Stimulated activated CD4-positive, alpha-beta T cell treated with anti-CD3 and anti-CD28 coated beads, Interleukin-4, amount 100 ng/mL, for 48 hours (primary cell): ENCODE results near the gene UTS2.

Source experiments
- DNase-seq, 2 donors: peaks; one replicate each; pipeline ENCODE4 v3.0.0-alpha.2; 2020; ENCODE audit warnings: low read depth in 2 of 2

Gene UTS2

GRCh38 chr1:7852804-7853683 lies at the start of gene UTS2:
Gene UTS2 (minus strand): TSS chr1:7853065. CDS start chr1:7853003, 62 bp downstream.
- DNase-seq: no peak

- DNase-seq: no peak
Observed at GRCh38 chr1:7899741-7900140, 46.9 kb upstream of the UTS2 start.

- no peak for DNase-seq
Observed at GRCh38 chr1:7898962-7899361, 46.1 kb upstream of the UTS2 start.

- no peak for DNase-seq
Observed at GRCh38 chr1:7896994-7897393, 44.1 kb upstream of the UTS2 start.

GRCh38 chr1:7893529-7894180 lies 40.8 kb upstream of the UTS2 start:
- no peak for DNase-seq

- DNase-seq: no peak
Observed at GRCh38 chr1:7891804-7892203, 38.9 kb upstream of the UTS2 start.

GRCh38 chr1:7890853-7891252 lies 38.0 kb upstream of the UTS2 start:
- no peak for DNase-seq

- no peak for DNase-seq
Observed at GRCh38 chr1:7888248-7889081, 35.6 kb upstream of the UTS2 start.

GRCh38 chr1:7886405-7886745 lies 33.5 kb upstream of the UTS2 start:
- DNase-seq: no peak

- peak; percentile 6 to 40 for DNase-seq
Observed at GRCh38 chr1:7885513-7886404, 32.9 kb upstream of the UTS2 start.

GRCh38 chr1:7884757-7885156 lies 31.9 kb upstream of the UTS2 start:
- DNase-seq: no peak

GRCh38 chr1:7879228-7879627 lies 26.4 kb upstream of the UTS2 start:
- no peak for DNase-seq

GRCh38 chr1:7878027-7878426 lies 25.2 kb upstream of the UTS2 start:
- DNase-seq: no peak

GRCh38 chr1:7873801-7874795 lies 21.2 kb upstream of the UTS2 start:
- no peak for DNase-seq

- no peak for DNase-seq
Observed at GRCh38 chr1:7871136-7871535, 18.3 kb upstream of the UTS2 start.

- no peak for DNase-seq
Observed at GRCh38 chr1:7869136-7869920, 16.5 kb upstream of the UTS2 start.

GRCh38 chr1:7868070-7868780 lies 15.4 kb upstream of the UTS2 start:
- DNase-seq: no peak

GRCh38 chr1:7865978-7866377 lies 13.1 kb upstream of the UTS2 start:
- DNase-seq: no peak
